HG02973 (cell line): ENCODE results near the gene VWA5A.
"Not testable (repeated sequence)": the region's sequence is repeated elsewhere in the genome, so short reads cannot be mapped to it uniquely, and the experiment has no call there.

Experiments used
- ATAC-seq: cut with Tn5 transposase; IDR thresholded peaks from one replicate; pipeline ENCODE4 v1.9.1; 2021; ENCODE audit warnings: moderate library complexity; ENCODE audit not compliant: unreplicated experiment

VWA5A gene

GRCh38 chr11:124093330-124093729, 21.9 kb upstream of the VWA5A start:
- no peak for ATAC-seq

- no peak for ATAC-seq
These were observed 20.5 kb upstream of the VWA5A start for GRCh38 chr11:124094731-124095130.

GRCh38 chr11:124096364-124096763, 18.9 kb upstream of the VWA5A start:
- no peak for ATAC-seq

GRCh38 chr11:124098141-124098540, 17.1 kb upstream of the VWA5A start:
- ATAC-seq, result no peak

GRCh38 chr11:124101737-124102136, 13.5 kb upstream of the VWA5A start:
- no peak for ATAC-seq

GRCh38 chr11:124108156-124108555, 7.1 kb upstream of the VWA5A start:
- ATAC-seq, result peak; percentile 54

- ATAC-seq, result no peak
These were observed 5.9 kb upstream of the VWA5A start for GRCh38 chr11:124109377-124109776.

- ATAC-seq, result no peak
These were observed 5.0 kb upstream of the VWA5A start for GRCh38 chr11:124110201-124110600.

- no peak for ATAC-seq
These were observed 1.4 kb upstream of the VWA5A start for GRCh38 chr11:124113890-124114289.

GRCh38 chr11:124115782-124116616, 749 bp downstream of the VWA5A start:
- no peak for ATAC-seq

GRCh38 chr11:124119103-124119502, 3.9 kb downstream of the VWA5A start:
- no peak for ATAC-seq

GRCh38 chr11:124120891-124121290, 5.6 kb downstream of the VWA5A start:
- ATAC-seq, result no peak

GRCh38 chr11:124122123-124122522, 6.9 kb downstream of the VWA5A start:
- ATAC-seq, result no peak

- no peak for ATAC-seq
These were observed 8.4 kb downstream of the VWA5A start for GRCh38 chr11:124123622-124124021.

- not testable (repeated sequence) for ATAC-seq
These were observed 11.9 kb downstream of the VWA5A start for GRCh38 chr11:124127134-124127533.

GRCh38 chr11:124143034-124143433, 27.8 kb downstream of the VWA5A start:
- no peak for ATAC-seq

GRCh38 chr11:124147951-124148350, 32.7 kb downstream of the VWA5A start:
- ATAC-seq, result no peak

GRCh38 chr11:124150684-124151083, 35.4 kb downstream of the VWA5A start:
- no peak for ATAC-seq

- no peak for ATAC-seq
These were observed 37.6 kb downstream of the VWA5A start for GRCh38 chr11:124152770-124153407.

GRCh38 chr11:124153821-124154220, 38.6 kb downstream of the VWA5A start:
- ATAC-seq, result no peak

- ATAC-seq, result no peak
These were observed 44.2 kb downstream of the VWA5A start for GRCh38 chr11:124159481-124159880.

GRCh38 chr11:124160986-124161385, 45.7 kb downstream of the VWA5A start:
- no peak for ATAC-seq
